HepG2 (cell line): ENCODE data around the gene SLC25A10. TPM values are rescaled to one million over a fixed set of nuclear protein-coding genes. Genes with fewer than 3 reads are reported as not detected.

Experiments used
- ARHGAP35 ChIP-seq: sonication (generic); formaldehyde crosslinking; IDR thresholded peaks from 2 replicates; pipeline ENCODE4 v1.9.0; 2022; ENCODE audit warnings: mild to moderate bottlenecking, inconsistent platforms, moderate library complexity, missing genetic modification reagents, borderline replicate concordance
- ATRX ChIP-seq: sonication (generic); formaldehyde crosslinking; IDR thresholded peaks from 2 replicates; pipeline ENCODE4 v1.4.0; 2020; ENCODE audit warnings: missing genetic modification reagents, borderline replicate concordance
- BATF2 ChIP-seq: sonication (generic); formaldehyde crosslinking; IDR thresholded peaks from 2 replicates; pipeline ENCODE4 v1.8.0; 2022; ENCODE audit warnings: mild to moderate bottlenecking, missing genetic modification reagents, moderate library complexity
- E2F5 ChIP-seq: sonication (generic); formaldehyde crosslinking; conservative IDR thresholded peaks from 2 replicates; pipeline ENCODE4 v1.4.0; 2020; ENCODE audit warnings: missing genetic modification reagents
- GLMP ChIP-seq: sonication (generic); formaldehyde crosslinking; IDR thresholded peaks from 2 replicates; pipeline ENCODE4 v1.9.0; 2021; ENCODE audit warnings: missing genetic modification reagents, mild to moderate bottlenecking, borderline replicate concordance
- GRHL1 ChIP-seq: sonication (generic); formaldehyde crosslinking; conservative IDR thresholded peaks from 2 replicates; pipeline ENCODE4 v1.8.0; 2022; ENCODE audit warnings: missing genetic modification reagents
- HOMEZ ChIP-seq: IDR thresholded peaks from 2 replicates; pipeline ENCODE4 v1.6.1; 2016; ENCODE audit warnings: low read depth
- KAT8 ChIP-seq: IDR thresholded peaks from 2 replicates; pipeline ENCODE4 v1.6.1; 2016; ENCODE audit warnings: missing genetic modification reagents, missing compliant biosample characterization
- LRRFIP1 ChIP-seq: sonication (generic); formaldehyde crosslinking; conservative IDR thresholded peaks from 2 replicates; pipeline ENCODE4 v1.4.0; 2020; ENCODE audit warnings: missing genetic modification reagents
- NCOA2 ChIP-seq: sonication (generic); formaldehyde crosslinking; IDR thresholded peaks from 2 replicates; pipeline ENCODE4 v1.8.0; 2022; ENCODE audit warnings: inconsistent platforms
- POLR2AphosphoS5 ChIP-seq: IDR thresholded peaks from 2 replicates; pipeline ENCODE4 v1.6.1; 2012; ENCODE audit warnings: low read depth, low read length
- RAD51 ChIP-seq: fragments of 450-650 bp; IDR thresholded peaks from 2 replicates; pipeline ENCODE4 v1.6.1; 2016; ENCODE audit warnings: borderline replicate concordance
- RFXAP ChIP-seq: sonication (generic); formaldehyde crosslinking; IDR thresholded peaks from 2 replicates; pipeline ENCODE4 v1.4.0; 2020; ENCODE audit warnings: missing genetic modification reagents, borderline replicate concordance
- SP1 ChIP-seq, 2 experiments: fragments of 450-650 bp in 1 of 2; sonication (generic) in 1 of 2; formaldehyde crosslinking in 1 of 2; IDR thresholded peaks; 2 replicates each; pipeline versions ENCODE4 v1.4.0 to v1.6.1; 2016 to 2020; ENCODE audit warnings: missing genetic modification reagents in 1 of 2
- ZNF10 ChIP-seq: sonication (generic); formaldehyde crosslinking; IDR thresholded peaks from 2 replicates; pipeline ENCODE4 v1.4.0; 2020; ENCODE audit warnings: mild to moderate bottlenecking, low read depth, missing genetic modification reagents, borderline replicate concordance
- ZNF101 ChIP-seq: sonication (generic); formaldehyde crosslinking; IDR thresholded peaks from 2 replicates; pipeline ENCODE4 v1.4.0; 2020; ENCODE audit warnings: mild to moderate bottlenecking, low read depth, missing genetic modification reagents, borderline replicate concordance
- ZNF251 ChIP-seq: sonication (generic); formaldehyde crosslinking; IDR thresholded peaks from 2 replicates; pipeline ENCODE4 v1.9.0; 2021; ENCODE audit warnings: mild to moderate bottlenecking, missing genetic modification reagents
- ZNF331 ChIP-seq: sonication (generic); formaldehyde crosslinking; IDR thresholded peaks from 2 replicates; pipeline ENCODE4 v1.4.0; 2020; ENCODE audit warnings: missing genetic modification reagents
- ZNF670 ChIP-seq: sonication (generic); formaldehyde crosslinking; IDR thresholded peaks from 2 replicates; pipeline ENCODE4 v1.8.0; 2022; ENCODE audit warnings: mild to moderate bottlenecking, missing genetic modification reagents, borderline replicate concordance
- ZNF746 ChIP-seq: sonication (generic); formaldehyde crosslinking; IDR thresholded peaks from 2 replicates; pipeline ENCODE4 v1.8.0; 2022; ENCODE audit warnings: mild to moderate bottlenecking, missing genetic modification reagents
- polyA plus RNA-seq, 8 experiments: library from polyadenylated mRNA; depleted of rRNA in 3 of 8; stranded (reverse) in 7 of 8; unstranded in 1 of 8; fragments of >200 nt; fragmentation: Illumina TruSeq in 4 of 8; extraction: Trizol in 4 of 8; gene quantifications; 2 replicates each; pipeline versions ENCODE4 v1.2.1 to v1.2.3, GENCODE V29; 2011 to 2016; ENCODE audit warnings: low read depth in 4 of 8, missing spikeins in 1 of 8, mixed read lengths in 1 of 8; ENCODE audit not compliant: insufficient read depth in 1 of 8
- total RNA-seq, 5 experiments: library from RNA; depleted of rRNA; stranded (reverse); fragments of >200 nt; fragmentation: Illumina TruSeq; extraction: Trizol; gene quantifications; 2 replicates each; pipeline ENCODE4 v1.2.3, GENCODE V29; 2016; ENCODE audit warnings: low read depth in 1 of 5

SLC25A10 gene
- total and polyA plus RNA-seq, 2 of the 13 experiments (the other 11 are each of a cell fraction or from before 2014, with no cell fraction given) = 46.5 to 140 TPM

GRCh38 chr17:81713556-81714411, 1.7 kb downstream of the SLC25A10 start (continued):
- no peak; the same call in 1 of the 2 replicates for TF ChIP-seq ARHGAP35 (CRISPR knock-in tag)
- no peak for TF ChIP-seq ZNF251 (CRISPR knock-in tag)
- no peak for TF ChIP-seq RAD51
- TF ChIP-seq KAT8 (CRISPR knock-in tag) = peak; percentile 77
- TF ChIP-seq ZNF670 = peak; percentile 69; the same call in 1 of the 2 replicates
- no peak for TF ChIP-seq ATRX (CRISPR knock-in tag)
- peak; percentile 70 for TF ChIP-seq RFXAP (CRISPR knock-in tag)
- peak; percentile 25; the same call in 1 of the 2 replicates for TF ChIP-seq HOMEZ (CRISPR knock-in tag)
- TF ChIP-seq ZNF746 = peak; percentile 83
- TF ChIP-seq ZNF331 (CRISPR knock-in tag) = no peak; the same call in 1 of the 2 replicates
- TF ChIP-seq E2F5 (CRISPR knock-in tag) = peak; percentile 66; the same call in 1 of the 2 replicates
- TF ChIP-seq POLR2AphosphoS5 = peak; percentile 62
- no peak for TF ChIP-seq GRHL1
- no peak for TF ChIP-seq LRRFIP1 (CRISPR knock-in tag)
- TF ChIP-seq BATF2 (CRISPR knock-in tag) = 0 out of 2 replicates have a peak, but pooled peaks have one; percentile 62
- no peak for TF ChIP-seq SP1 (IDR thresholded peaks at IDR 0.05)
- TF ChIP-seq SP1 (CRISPR knock-in tag; IDR thresholded peaks at IDR 0.05) = no peak; the same call in 1 of the 2 replicates
- no peak for TF ChIP-seq ZNF10 (CRISPR knock-in tag)
- no peak for TF ChIP-seq ZNF101 (CRISPR knock-in tag)
- no peak for TF ChIP-seq GLMP (CRISPR knock-in tag)
- 0 out of 2 replicates have a peak, but pooled peaks have one; percentile 68 for TF ChIP-seq NCOA2 (CRISPR knock-in tag)
